ENCODE measurements around the gene TBX21.

Gene TBX21

GRCh38 chr17:47714773-47715396 is 18.2 kb upstream of the TBX21 start:
- DNase-seq = no peak

DNA sequence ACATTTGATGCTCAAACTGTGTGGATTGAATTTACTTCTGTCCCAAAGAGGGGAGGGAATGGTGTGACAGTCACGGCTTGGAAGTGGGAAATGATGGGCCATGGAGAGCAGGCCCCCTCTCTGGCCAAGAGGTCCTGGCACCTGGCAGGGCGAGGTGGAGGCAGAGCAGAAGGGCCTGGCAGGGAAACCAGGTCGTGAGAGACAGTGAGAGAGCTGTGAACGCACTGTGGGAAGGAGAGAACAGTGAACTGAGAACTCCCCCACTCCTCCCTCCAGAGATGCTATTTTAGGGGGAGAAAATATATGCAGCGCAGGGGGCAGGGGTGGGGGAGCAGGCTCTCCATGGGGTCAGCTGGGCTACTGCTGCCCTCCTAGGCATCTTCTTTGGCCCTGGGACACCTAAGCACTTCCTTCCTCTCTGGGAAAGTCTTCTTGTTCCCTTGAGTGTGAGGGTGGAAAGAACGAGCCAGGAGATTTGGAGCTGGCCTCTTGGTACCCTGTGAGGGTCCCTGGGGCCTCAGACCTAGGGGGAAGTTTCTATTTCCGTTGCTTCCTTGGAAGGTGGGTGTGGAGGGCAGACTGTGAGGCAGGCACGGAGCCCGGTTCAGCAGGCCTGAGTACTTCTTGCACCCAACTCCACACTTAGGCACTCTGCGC is 17.2 kb upstream of the TBX21 start:
- no peak for DNase-seq

GRCh38 chr17:47716375-47716774 is 16.7 kb upstream of the TBX21 start:
- no peak for DNase-seq

DNA sequence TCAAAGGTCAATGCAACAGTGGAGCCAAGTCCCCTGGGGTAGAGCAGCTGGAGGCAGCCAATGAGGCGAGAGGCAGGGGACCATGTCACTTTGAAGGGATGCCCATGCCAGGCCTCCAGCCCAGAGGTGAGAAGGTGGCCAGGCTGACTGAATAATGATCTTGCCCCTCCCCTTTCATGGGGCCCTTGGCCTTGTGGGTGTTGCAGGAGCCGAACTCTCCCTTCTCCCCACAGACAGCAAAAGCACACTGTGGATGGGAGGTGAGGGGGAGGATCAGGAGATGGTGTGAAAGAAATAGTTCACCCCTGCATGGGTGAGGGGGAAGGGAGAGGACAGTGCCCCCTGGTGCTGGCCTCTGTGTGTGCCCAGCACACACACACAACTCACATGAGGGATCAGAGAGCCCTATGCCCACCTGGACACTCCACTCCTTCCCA is 15.8 kb upstream of the TBX21 start:
- no peak for DNase-seq

GRCh38 chr17:47717979-47718621 is 14.9 kb upstream of the TBX21 start:
- DNase-seq = no peak

DNA sequence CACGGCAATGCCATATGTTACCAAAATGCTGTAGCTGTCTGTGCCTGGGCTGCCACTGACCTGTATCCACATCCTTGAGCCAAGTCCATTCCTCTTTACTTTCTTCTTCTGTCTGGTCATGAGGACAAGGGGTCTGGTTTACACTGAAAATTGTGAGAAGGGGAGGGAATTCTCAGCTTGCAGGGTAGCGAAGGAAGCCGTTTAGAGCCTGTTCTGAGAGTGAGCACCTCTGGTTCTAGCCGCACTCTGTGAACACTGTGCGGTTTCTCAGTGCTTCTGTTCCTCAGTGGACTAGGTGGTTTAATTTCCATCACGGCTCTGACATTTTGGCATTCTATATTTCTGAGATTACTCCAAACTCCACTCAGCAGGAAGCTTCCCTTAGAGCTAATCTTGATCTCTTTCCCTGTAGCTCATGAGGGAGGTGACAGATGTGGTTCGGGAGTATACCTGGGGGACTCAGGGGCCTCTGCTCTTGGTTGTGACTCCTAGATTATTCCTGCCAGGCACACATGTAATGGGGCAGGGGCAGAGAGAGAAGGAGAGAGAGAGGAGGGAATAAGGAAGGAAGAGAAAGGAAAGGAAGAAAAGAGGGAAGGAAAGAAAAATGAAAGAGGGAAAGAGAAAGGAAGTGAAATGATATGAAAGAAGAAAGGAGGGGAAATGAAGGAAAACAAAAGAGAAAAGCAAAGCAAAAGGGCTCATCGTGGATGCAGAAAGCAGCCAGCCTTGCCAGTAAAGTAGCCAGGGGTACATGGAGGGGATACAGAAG is 14.2 kb upstream of the TBX21 start:
- DNase-seq = no peak

DNA sequence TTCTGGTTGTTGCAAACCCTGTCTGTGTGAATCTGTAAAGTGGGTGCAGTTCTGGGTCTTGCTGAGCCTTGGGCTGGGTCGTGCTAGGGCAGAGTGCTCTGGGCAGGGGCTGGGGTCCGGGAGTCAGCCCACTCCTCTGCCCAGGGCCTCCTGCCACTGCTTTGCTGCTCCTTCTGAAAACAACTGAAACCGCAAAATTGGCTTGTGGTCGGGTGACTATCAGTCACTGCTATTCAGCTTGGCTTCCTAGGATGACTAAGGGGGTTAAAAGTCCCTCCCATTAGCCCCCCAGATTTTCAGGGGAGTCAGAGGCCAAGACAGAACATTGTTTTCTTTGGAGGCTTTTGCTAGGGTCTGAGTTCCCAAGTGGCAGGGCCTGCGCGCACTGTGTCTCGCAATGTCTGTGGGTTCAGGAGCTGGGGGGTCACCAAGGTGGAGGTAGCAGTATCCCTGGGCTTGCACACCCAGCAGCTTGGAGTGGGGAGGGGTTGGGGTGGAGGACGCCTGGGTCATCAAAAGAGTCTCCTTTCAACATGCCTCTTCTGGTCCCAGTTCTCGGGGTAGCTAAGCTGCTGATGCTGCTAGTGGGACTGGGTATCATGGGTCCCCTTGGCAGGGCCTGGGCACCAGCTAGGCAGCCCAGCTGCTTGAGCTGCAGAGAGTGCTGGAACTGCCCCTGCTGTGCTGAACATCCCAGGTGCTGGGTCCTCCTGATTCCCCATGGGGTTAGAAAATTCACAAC is 13.5 kb upstream of the TBX21 start:
- no peak for DNase-seq

GRCh38 chr17:47720196-47720595 is 12.8 kb upstream of the TBX21 start:
- no peak for DNase-seq

DNA sequence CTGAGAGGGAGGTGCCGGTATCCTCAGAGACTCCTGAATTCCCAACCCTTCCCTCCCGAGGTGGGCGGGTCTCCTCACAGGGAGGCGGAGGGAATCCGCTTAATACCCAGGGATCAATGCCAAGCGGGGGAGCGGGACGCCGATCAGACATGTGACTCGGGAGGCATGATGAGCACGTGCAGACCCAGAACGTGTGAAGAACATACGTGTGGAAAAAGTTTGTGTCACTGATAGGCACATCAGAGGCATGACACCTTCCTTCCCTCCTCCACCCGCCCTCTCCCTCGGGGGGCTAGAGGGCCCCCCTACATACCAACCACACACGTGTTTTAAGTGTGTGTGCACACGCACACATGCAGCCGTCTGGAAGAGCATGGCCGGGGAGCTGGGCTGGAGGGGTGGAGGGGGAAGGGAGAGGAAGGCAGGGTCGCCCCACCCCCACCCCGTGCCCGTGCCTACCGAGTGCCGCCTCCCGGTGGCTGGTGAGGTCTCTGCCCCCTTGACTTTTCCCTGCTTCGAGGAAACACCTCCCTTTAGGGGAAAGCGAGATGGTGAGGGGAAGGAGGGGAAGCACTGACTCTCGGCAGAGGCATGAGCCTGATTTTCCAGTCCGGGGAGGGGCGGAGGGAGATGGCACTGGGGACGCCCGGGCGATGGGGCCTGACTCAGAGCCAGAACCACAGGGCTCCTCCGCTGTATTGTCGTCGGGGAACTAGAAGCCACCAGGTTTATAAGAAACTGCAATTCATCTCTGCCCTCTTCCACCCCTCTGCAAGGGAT is 12.1 kb upstream of the TBX21 start:
- peak; percentile 90 for DNase-seq

GRCh38 chr17:47721725-47722124 is 11.3 kb upstream of the TBX21 start:
- no peak for DNase-seq

- DNase-seq = no peak
Observed at GRCh38 chr17:47724705-47725104, 8.3 kb upstream of the TBX21 start.

GRCh38 chr17:47725446-47726111 is 7.5 kb upstream of the TBX21 start:
- no peak for DNase-seq

- no peak for DNase-seq
Observed at GRCh38 chr17:47726796-47727703, 6.0 kb upstream of the TBX21 start.

GRCh38 chr17:47727704-47728036 is 5.4 kb upstream of the TBX21 start:
- no peak for DNase-seq

DNA sequence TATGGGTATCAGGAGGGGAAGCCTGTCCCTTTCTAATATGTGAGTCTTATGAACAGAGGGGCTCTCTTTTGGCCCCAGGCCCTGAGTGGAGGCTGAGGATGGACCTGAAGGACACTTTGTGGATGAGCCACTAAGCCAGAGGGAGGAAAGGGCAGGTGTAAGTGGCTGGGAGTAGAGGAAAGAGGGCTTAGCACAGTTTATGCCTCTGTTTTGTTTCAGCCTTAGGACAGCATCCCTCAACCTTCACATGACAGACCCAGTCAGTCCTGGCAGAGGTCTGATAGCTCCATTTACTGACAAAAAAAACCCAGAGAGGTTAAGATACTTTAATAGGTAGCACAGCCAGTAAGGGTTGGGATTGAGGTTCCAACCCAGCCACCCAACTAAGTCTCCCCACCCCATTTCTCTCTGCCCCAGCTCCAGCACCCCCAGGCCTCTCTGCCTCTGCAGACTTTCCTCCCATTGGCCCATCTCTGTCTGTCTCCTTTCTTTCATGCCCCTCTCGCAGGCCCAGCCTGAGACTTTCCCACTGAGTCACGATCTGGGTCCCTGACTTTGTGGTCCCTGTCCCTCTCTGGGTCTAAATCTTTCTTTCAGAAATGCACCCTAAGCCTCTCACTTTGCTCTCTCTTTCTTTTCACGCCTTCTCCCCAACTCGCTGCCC is 4.7 kb upstream of the TBX21 start:
- no peak for DNase-seq

GRCh38 chr17:47729476-47729875 is 3.6 kb upstream of the TBX21 start:
- DNase-seq = no peak

GRCh38 chr17:47730681-47731080 is 2.4 kb upstream of the TBX21 start:
- DNase-seq = no peak

- no peak for DNase-seq
Observed at GRCh38 chr17:47731396-47731795, 1.6 kb upstream of the TBX21 start.

DNA sequence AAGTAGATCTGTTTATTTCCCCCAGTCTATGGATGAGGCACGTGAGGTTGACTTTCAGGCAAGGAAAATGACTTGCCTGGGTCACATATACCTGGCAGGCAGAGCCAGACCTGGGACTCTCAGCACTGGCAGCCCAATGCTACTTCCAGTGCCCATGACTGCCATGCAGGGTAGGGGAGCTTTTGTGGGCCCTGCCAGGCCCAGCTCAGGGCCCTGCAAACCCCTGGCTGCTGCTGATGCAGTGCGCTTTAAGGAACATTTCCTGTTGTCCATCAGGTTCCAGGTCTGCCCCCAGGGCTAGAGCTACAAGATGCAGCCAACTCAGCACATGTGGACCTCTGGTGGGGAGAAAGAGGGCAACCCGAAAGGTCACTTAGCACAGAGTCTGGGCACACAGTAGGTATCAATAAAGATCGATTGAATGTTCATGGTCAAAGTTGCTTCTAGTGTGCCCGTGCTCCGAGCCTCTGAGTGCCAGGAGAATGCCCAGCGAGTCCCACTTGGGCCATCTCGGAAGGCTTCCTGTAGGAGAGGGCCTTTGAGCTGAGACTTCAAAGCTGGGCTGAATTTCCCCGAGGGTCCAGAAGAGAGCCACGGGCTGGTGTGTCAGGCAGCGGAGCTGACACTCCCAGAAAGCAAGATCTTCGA is 513 bp upstream of the TBX21 start:
- no peak for DNase-seq
